ENCODE data around the gene USP36.

The USP36 gene

GRCh38 chr17:78836420-78837021 is 4.1 kb downstream of the USP36 start:
- DNase-seq (ENCODE audit: low read depth) = no peak

GRCh38 chr17:78834571-78834970 is 6.0 kb downstream of the USP36 start:
- no peak for DNase-seq (ENCODE audit: low read depth)

GRCh38 chr17:78832541-78832810 is 8.1 kb downstream of the USP36 start:
- no peak for DNase-seq (ENCODE audit: low read depth)

GRCh38 chr17:78831688-78832540 is 8.7 kb downstream of the USP36 start:
- DNase-seq (ENCODE audit: low read depth) = no peak

- no peak for DNase-seq (ENCODE audit: low read depth)
Measured at GRCh38 chr17:78829477-78829876, 11.1 kb downstream of the USP36 start.

GRCh38 chr17:78828470-78829185 is 12.0 kb downstream of the USP36 start:
- DNase-seq (ENCODE audit: low read depth) = no peak

- no peak for DNase-seq (ENCODE audit: low read depth)
Measured at GRCh38 chr17:78826836-78827509, 13.6 kb downstream of the USP36 start.

- no peak for DNase-seq (ENCODE audit: low read depth)
Measured at GRCh38 chr17:78826421-78826820, 14.2 kb downstream of the USP36 start.

GRCh38 chr17:78825696-78826095 is 14.9 kb downstream of the USP36 start:
- no peak for DNase-seq (ENCODE audit: low read depth)

GRCh38 chr17:78824240-78824639 is 16.4 kb downstream of the USP36 start:
- DNase-seq (ENCODE audit: low read depth) = no peak

- no peak for DNase-seq (ENCODE audit: low read depth)
Measured at GRCh38 chr17:78823282-78824046, 17.1 kb downstream of the USP36 start.

- peak; percentile 92 for DNase-seq (ENCODE audit: low read depth)
Measured at GRCh38 chr17:78822552-78822951, 18.1 kb downstream of the USP36 start.

GRCh38 chr17:78821961-78822360 is 18.7 kb downstream of the USP36 start:
- no peak for DNase-seq (ENCODE audit: low read depth)

GRCh38 chr17:78820841-78821240 is 19.8 kb downstream of the USP36 start:
- DNase-seq (ENCODE audit: low read depth) = no peak

GRCh38 chr17:78819806-78820792 is 20.5 kb downstream of the USP36 start:
- no peak for DNase-seq (ENCODE audit: low read depth)

GRCh38 chr17:78819402-78819801 is 21.2 kb downstream of the USP36 start:
- DNase-seq (ENCODE audit: low read depth) = no peak

- DNase-seq (ENCODE audit: low read depth) = no peak
Measured at GRCh38 chr17:78818932-78819331, 21.7 kb downstream of the USP36 start.

- no peak for DNase-seq (ENCODE audit: low read depth)
Measured at GRCh38 chr17:78818152-78818846, 22.3 kb downstream of the USP36 start.

GRCh38 chr17:78817123-78817522 is 23.5 kb downstream of the USP36 start:
- no peak for DNase-seq (ENCODE audit: low read depth)

GRCh38 chr17:78815696-78816095 is 24.9 kb downstream of the USP36 start:
- DNase-seq (ENCODE audit: low read depth) = no peak
